Hepatic stellate cell (primary cell): ENCODE results near the gene KCNT1.

Experiments
- DNase-seq: peaks from one replicate; pipeline ENCODE4 v3.0.0; 2011; ENCODE audit warnings: low spot score

Gene KCNT1

DNA sequence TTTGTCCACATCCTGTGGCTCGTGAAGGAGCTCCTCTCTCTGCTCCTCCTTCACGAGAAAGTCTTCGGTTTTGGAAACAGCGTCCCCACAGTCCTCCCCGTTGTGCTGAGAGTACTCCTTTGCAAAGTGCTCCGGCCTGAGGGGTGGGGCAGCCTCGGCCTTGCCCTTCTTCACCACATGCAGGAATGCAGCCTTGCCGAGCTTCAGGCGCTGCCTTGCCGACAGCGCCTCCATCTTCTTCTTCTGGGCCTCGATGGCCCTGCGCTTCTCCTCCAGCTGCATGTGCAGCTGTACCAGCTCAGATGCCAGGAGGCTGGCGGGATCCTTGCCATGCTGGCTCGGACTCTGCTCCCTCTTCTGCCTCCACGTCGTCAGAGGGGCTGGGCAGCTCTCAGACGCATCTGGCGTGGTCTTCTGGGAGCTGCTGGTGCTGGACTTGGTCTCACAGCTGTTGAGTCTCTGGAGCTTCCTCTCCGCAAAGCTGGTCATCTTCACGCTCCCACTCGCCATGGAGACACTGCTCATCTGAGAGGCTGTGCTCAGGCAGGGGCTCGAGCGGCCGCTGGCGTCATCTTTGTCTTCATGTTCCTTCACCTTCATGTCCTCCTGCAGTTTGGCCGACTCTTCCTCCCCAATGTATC lies 119.9 kb downstream of the KCNT1 start:
- DNase-seq = no peak

GRCh38 chr9:135822374-135822755 lies 120.4 kb downstream of the KCNT1 start:
- no peak for DNase-seq

DNA sequence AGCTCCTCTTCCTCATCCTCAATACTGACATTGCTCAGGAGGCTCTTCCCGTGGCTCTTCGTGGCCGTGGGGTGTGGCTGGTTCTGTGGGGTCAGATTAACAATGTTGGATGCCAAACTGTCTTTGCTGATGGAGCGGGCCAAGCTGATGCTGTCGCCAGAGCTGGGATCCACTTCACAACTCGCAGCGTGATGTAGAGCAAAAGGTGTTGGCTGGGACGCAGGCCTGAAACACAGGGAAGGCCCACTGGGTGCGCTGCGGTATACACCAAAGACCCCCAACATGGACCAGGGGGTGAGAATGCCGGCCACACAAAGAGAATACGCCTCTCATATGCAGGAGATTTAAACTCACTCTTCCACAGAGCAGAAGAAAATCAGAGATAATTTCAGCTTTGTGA lies 121.1 kb downstream of the KCNT1 start:
- DNase-seq = no peak

GRCh38 chr9:135825435-135826187 lies 123.6 kb downstream of the KCNT1 start:
- no peak for DNase-seq

GRCh38 chr9:135826188-135826545 lies 124.2 kb downstream of the KCNT1 start:
- no peak for DNase-seq

DNA sequence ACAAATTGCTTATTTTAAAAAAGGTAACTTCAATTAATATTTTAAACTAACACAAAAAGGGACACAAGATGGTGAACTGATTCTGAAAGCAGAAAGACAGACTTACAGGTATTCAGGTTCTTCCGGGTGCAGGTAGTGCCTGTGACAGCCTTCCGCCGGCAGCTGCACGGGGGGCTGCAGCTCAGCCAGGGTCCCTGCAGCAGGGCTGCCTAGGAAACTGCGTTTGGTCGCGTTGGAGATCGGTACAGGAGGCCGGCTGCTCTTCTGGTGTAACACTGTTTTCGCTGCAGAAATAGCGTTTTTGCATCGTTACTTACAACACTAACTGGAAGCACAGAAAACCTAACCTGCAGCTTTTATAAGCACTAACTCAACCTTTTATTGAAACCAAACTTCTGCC lies 125.3 kb downstream of the KCNT1 start:
- DNase-seq = no peak

- no peak for DNase-seq
Observed at GRCh38 chr9:135827866-135828580, 126.0 kb downstream of the KCNT1 start.

DNA sequence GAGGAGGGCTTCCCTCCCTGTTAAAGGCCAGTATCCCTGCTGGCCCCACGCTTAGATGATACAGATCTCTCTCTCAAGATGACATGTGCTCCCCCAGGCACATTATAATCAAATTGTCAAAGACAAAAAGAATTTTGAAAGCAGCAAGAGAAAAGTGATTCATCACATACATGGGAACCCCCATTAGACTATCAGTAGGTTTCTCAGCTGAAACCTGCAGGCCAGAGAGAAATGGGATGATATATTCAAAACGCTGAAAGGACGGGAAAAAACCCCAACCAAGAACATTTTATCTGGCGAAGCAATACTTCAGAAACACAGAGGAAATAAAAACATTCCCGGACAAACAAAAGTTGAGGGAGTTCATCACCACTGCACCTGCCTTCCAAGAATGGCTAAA lies 126.7 kb downstream of the KCNT1 start:
- no peak for DNase-seq

DNA sequence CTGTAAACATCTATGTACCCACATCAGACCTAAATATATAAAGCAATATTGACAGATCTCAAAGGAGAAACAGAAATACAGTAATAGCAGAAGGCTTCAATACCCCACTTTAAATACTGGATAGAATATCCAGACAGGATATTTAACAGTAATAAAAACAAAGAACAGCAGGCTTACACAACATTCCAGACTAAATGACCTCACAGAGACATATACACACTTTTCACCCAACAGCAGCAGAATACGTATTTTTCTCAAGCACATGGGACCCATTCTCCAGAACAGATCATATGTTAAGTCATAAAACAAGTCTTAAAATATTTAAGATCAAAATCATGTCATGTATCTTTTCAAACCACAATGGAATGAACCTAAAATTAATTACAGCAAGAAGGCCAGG lies 128.5 kb downstream of the KCNT1 start:
- no peak for DNase-seq

DNA sequence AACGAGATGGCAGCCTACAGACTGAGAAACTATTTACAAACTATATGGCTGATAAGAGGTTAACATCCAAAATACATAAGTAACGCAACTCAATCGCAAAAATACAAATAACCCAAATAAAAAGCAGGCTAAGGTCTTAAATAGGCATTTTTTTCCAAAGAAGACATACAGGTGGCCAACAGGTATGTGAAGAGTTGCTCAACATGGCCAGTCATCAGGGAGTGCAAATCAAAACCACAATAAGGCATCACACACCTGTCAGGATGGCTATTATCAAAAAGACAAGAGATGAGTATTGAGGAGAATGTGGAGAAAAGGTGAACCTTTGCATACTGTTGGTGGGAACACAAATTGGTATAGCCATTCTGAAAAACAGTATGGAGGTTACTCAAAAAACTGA lies 131.9 kb downstream of the KCNT1 start:
- DNase-seq = no peak

GRCh38 chr9:135835131-135835530 lies 133.1 kb downstream of the KCNT1 start:
- DNase-seq = no peak

GRCh38 chr9:135839516-135839915 lies 137.5 kb downstream of the KCNT1 start:
- DNase-seq = no peak

GRCh38 chr9:135840107-135840506 lies 138.1 kb downstream of the KCNT1 start:
- no peak for DNase-seq

- DNase-seq = no peak
Observed at GRCh38 chr9:135840539-135840938, 138.6 kb downstream of the KCNT1 start.
